Right forelimb (tissue), 1 donor: ENCODE data around the gene IGSF5.
A peak's percentile ranks its signal among the peaks of the same experiment; 100 is the strongest.
"Not testable (repeated sequence)": the region's sequence is repeated elsewhere in the genome, so short reads cannot be mapped to it uniquely, and the experiment has no call there.

Experiments used
- DNase-seq: peaks from one replicate; pipeline ENCODE4 v3.0.0-alpha.2; 2018

The IGSF5 gene

GRCh38 chr21:39739531-39739930, 5.5 kb upstream of the IGSF5 start:
- DNase-seq = not testable (repeated sequence)

GRCh38 chr21:39742561-39742960, 2.4 kb upstream of the IGSF5 start:
- not testable (repeated sequence) for DNase-seq

GRCh38 chr21:39745332-39745731, 349 bp downstream of the IGSF5 start:
- not testable (repeated sequence) for DNase-seq

- DNase-seq = no peak
Observed at GRCh38 chr21:39750670-39751069, 5.7 kb downstream of the IGSF5 start.

GRCh38 chr21:39754811-39755210, 9.8 kb downstream of the IGSF5 start:
- DNase-seq = no peak

GRCh38 chr21:39756285-39756684, 11.3 kb downstream of the IGSF5 start:
- no peak for DNase-seq

GRCh38 chr21:39763272-39763970, 18.4 kb downstream of the IGSF5 start:
- DNase-seq = no peak

GRCh38 chr21:39774227-39774626, 29.2 kb downstream of the IGSF5 start:
- no peak for DNase-seq

- no peak for DNase-seq
Observed at GRCh38 chr21:39775816-39776215, 30.8 kb downstream of the IGSF5 start.

- no peak for DNase-seq
Observed at GRCh38 chr21:39776589-39776988, 31.6 kb downstream of the IGSF5 start.

- DNase-seq = no peak
Observed at GRCh38 chr21:39781331-39781730, 36.3 kb downstream of the IGSF5 start.

- DNase-seq = peak; percentile 90
Observed at GRCh38 chr21:39788383-39788782, 43.4 kb downstream of the IGSF5 start.

GRCh38 chr21:39796466-39796865, 51.5 kb downstream of the IGSF5 start:
- no peak for DNase-seq

- no peak for DNase-seq
Observed at GRCh38 chr21:39799178-39799577, 54.2 kb downstream of the IGSF5 start.

GRCh38 chr21:39800311-39800710, 55.3 kb downstream of the IGSF5 start:
- no peak for DNase-seq

- DNase-seq = no peak
Observed at GRCh38 chr21:39802217-39802616, 57.2 kb downstream of the IGSF5 start.

GRCh38 chr21:39803393-39803792, 58.4 kb downstream of the IGSF5 start:
- no peak for DNase-seq

GRCh38 chr21:39804240-39804639, 59.3 kb downstream of the IGSF5 start:
- DNase-seq = no peak

GRCh38 chr21:39805983-39806382, 61.0 kb downstream of the IGSF5 start:
- DNase-seq = no peak

- no peak for DNase-seq
Observed at GRCh38 chr21:39807738-39808137, 62.8 kb downstream of the IGSF5 start.

- no peak for DNase-seq
Observed at GRCh38 chr21:39809936-39810335, 65.0 kb downstream of the IGSF5 start.

GRCh38 chr21:39812983-39813382, 68.0 kb downstream of the IGSF5 start:
- DNase-seq = no peak

GRCh38 chr21:39818557-39818956, 73.6 kb downstream of the IGSF5 start:
- no peak for DNase-seq

- DNase-seq = no peak
Observed at GRCh38 chr21:39822042-39822441, 77.1 kb downstream of the IGSF5 start.

- DNase-seq = no peak
Observed at GRCh38 chr21:39825250-39825649, 80.3 kb downstream of the IGSF5 start.
